PC-3 (cell line): Measurements from ENCODE around the gene PRKCQ.

Source experiments
- CTCF ChIP-seq: fragments of 300-600 bp; sonication (generic); conservative IDR thresholded peaks from 2 replicates; pipeline ENCODE4 v1.5.1; 2017; ENCODE audit warnings: antibody characterized with exemption, low read depth, mild to moderate bottlenecking, low read length
- EZH2 ChIP-seq: fragments of 300-600 bp; sonication (generic); IDR thresholded peaks from one replicate; pipeline ENCODE4 v1.6.1; 2017; ENCODE audit warnings: antibody characterized with exemption, mild to moderate bottlenecking, low read length; ENCODE audit not compliant: unreplicated experiment
- EZH2phosphoT487 ChIP-seq: fragments of 300-600 bp; sonication (generic); IDR thresholded peaks from 2 replicates; pipeline ENCODE4 v1.6.1; 2018; ENCODE audit warnings: mild to moderate bottlenecking, antibody characterized with exemption, low read length, borderline replicate concordance

- TF ChIP-seq CTCF = no peak
- no peak for TF ChIP-seq EZH2
- TF ChIP-seq EZH2phosphoT487 = no peak
These were observed 170.0 kb downstream of the PRKCQ start for GRCh38 chr10:6409971-6410643.
